Cardiac muscle cell (in vitro differentiated cells and primary cell): Measurements from ENCODE around the gene KRTAP4-6. TPM values are rescaled to one million over a fixed set of nuclear protein-coding genes. Genes with fewer than 3 reads are reported as not detected.

Experiments
- DNase-seq, 2 donors: peaks; one replicate each; pipeline versions ENCODE4 v3.0.0 to v3.0.0-alpha.2; 2010 to 2017; ENCODE audit warnings: low read depth in 1 of 2, low spot score in 1 of 2
- H3K27ac ChIP-seq: fragments of 200-600 bp; sonication (generic); 2 replicates; pipeline ENCODE4 v1.5.1; 2016
- H3K27me3 ChIP-seq: fragments of 200-600 bp; sonication (generic); 2 replicates; pipeline ENCODE4 v1.6.0; 2016; ENCODE audit warnings: control low read depth
- H3K36me3 ChIP-seq: fragments of 200-600 bp; sonication (generic); 2 replicates; pipeline ENCODE4 v1.5.1; 2016; ENCODE audit warnings: control low read depth
- H3K4me1 ChIP-seq: fragments of 200-600 bp; sonication (generic); 2 replicates; pipeline ENCODE4 v1.8.1; 2017; ENCODE audit warnings: low read depth, mild to moderate bottlenecking, mixed run types
- H3K4me3 ChIP-seq: fragments of 200-600 bp; sonication (generic); 2 replicates; pipeline ENCODE4 v1.5.1; 2016; ENCODE audit warnings: mild to moderate bottlenecking
- H3K9me3 ChIP-seq: fragments of 200-600 bp; sonication (generic); 2 replicates; pipeline ENCODE4 v1.5.1; 2017; ENCODE audit warnings: low read depth, mild to moderate bottlenecking, control low read depth
- CTCF ChIP-seq: IDR thresholded peaks from 2 replicates; pipeline ENCODE4 v1.5.1; 2012; ENCODE audit warnings: low read depth, mild to moderate bottlenecking, low read length
- polyA plus RNA-seq: library from polyadenylated mRNA; unstranded; fragments of >200 nt; fragmentation: Nextera tagmentation; extraction: Ambion mirVana; gene quantifications from 2 replicates; pipeline ENCODE4 v1.2.1, GENCODE V29; 2016
- total RNA-seq: library from RNA; depleted of rRNA; stranded (reverse); fragments of >200 nt; gene quantifications from 2 replicates; pipeline ENCODE4 v1.2.3, GENCODE V29; 2016

Gene KRTAP4-6
- total and polyA plus RNA-seq, 2 experiments from 2014 or later, result not detected

- Histone ChIP-seq H3K4me3 (no peak overlapping the region), H3K27ac (no peak overlapping the region), H3K4me1 (no peaks in the 10 kb centered on the region), H3K27me3 (no peaks in the 10 kb centered on the region), H3K9me3 (no peaks in the 10 kb centered on the region), H3K36me3 (no peaks in the 10 kb centered on the region)
- no peak for TF ChIP-seq CTCF
- DNase-seq, result no peak
These were observed 38.7 kb upstream of the KRTAP4-6 start for GRCh38 chr17:41178843-41179616.

GRCh38 chr17:41178341-41178740, 38.0 kb upstream of the KRTAP4-6 start:
- no peaks in the 10 kb centered on the region for H3K27me3 ChIP-seq
- no peak for DNase-seq
- H3K9me3 ChIP-seq, result no peaks in the 10 kb centered on the region
- H3K4me1 ChIP-seq, result no peaks in the 10 kb centered on the region
- no peak overlapping the region for H3K4me3 ChIP-seq
- H3K36me3 ChIP-seq, result no peaks in the 10 kb centered on the region
- TF ChIP-seq CTCF, result no peak
- H3K27ac ChIP-seq, result no peak overlapping the region

- Histone ChIP-seq H3K27ac (no peak within 1 kb of the TSS), H3K4me3 (no peak within 1 kb of the TSS), H3K9me3 (no peaks in the 10 kb centered on the region), H3K36me3 (no peaks in the 10 kb centered on the region), H3K27me3 (no peaks in the 10 kb centered on the region), H3K4me1 (no peaks in the 10 kb centered on the region)
- TF ChIP-seq CTCF, result no peak
- no peak for DNase-seq
These were observed 37.5 kb upstream of the KRTAP4-6 start, which contains the start of gene KRTAP4-2 for GRCh38 chr17:41177727-41178271. TSS of gene KRTAP4-2 (minus strand) at chr17:41178221. CDS start at chr17:41178164, 57 bp downstream.

DNA sequence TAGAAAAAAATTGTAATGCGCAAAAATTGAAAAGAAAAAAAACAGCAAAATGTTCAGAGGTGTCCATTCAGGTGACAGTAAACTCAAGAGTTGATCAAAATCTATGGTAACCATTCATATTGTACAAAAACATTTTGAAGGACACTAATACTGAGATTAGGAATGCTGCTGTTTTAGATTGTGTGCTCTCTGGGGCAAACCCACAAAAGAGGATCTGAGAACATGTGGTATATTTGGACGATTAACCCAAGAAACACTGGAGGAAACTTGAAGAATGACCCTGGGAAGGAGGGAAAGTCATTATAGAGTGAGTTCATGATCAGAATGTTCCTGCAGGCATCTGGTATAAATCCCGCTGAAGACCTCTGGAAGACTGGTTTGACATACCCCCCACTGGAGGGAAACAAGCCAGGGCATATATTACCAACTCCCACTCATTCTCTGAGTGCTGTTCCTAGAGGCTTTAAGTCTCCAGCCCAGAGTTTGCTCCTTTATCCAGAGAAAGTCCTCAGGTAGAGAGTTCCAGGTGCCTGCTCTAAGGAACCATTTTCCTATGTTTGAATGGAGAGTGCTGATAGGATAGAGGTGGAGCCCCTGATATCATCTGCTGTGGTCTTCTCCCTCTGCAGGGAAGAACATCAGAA, 36.5 kb upstream of the KRTAP4-6 start:
- no peaks in the 10 kb centered on the region for H3K4me1 ChIP-seq
- no peak overlapping the region for H3K4me3 ChIP-seq
- H3K27me3 ChIP-seq, result peaks cover 2% of the 10 kb centered on the region
- TF ChIP-seq CTCF, result no peak
- no peaks in the 10 kb centered on the region for H3K36me3 ChIP-seq
- H3K27ac ChIP-seq, result no peak overlapping the region
- DNase-seq, result no peak
- H3K9me3 ChIP-seq, result no peaks in the 10 kb centered on the region

DNA sequence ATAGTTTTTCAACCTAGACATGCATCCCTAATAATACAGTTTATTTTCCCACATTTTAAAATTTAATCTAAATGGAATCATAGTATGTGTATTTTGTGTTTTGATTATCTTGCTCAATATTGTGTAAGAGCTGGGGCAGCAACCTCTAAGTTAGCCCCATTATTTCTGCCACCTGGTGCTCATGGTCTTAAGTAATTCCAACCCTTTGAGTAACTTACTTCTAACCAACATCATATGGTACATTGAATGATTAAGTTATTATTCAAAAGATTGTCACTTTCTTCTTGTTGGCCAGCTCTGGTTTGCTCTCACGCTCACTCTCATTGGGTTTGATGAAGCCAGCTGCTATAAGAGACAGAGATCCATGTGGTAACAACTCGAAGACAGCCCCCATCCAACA, 31.5 kb upstream of the KRTAP4-6 start:
- Histone ChIP-seq H3K9me3 (no peaks in the 10 kb centered on the region), H3K4me3 (no peak overlapping the region), H3K27me3 (peaks cover 2% of the 10 kb centered on the region), H3K36me3 (no peaks in the 10 kb centered on the region), H3K27ac (no peak overlapping the region), H3K4me1 (no peaks in the 10 kb centered on the region)
- TF ChIP-seq CTCF, result no peak
- no peak for DNase-seq
